HepG2 (cell line): ENCODE results near the gene ERRFI1. TPM values are rescaled to one million over a fixed set of nuclear protein-coding genes. Genes with fewer than 3 reads are reported as not detected.

Experiments
- ATF1 ChIP-seq: IDR thresholded peaks from 2 replicates; pipeline ENCODE4 v1.6.1; 2016; ENCODE audit warnings: mild to moderate bottlenecking, control low read depth
- ATF7 ChIP-seq, 2 experiments: fragments of 450-650 bp in 1 of 2; sonication (generic) in 1 of 2; formaldehyde crosslinking in 1 of 2; IDR thresholded peaks; 2 replicates each; pipeline versions ENCODE4 v1.4.0 to v1.6.1; 2016 to 2020; ENCODE audit warnings: antibody characterized with exemption in 1 of 2, mild to moderate bottlenecking in 1 of 2, missing genetic modification reagents in 1 of 2
- ATF7-NPFF ChIP-seq: sonication (generic); formaldehyde crosslinking; IDR thresholded peaks from 2 replicates; pipeline ENCODE4 v1.8.1; 2023; ENCODE audit warnings: mild to moderate bottlenecking, low read depth, missing genetic modification reagents, moderate library complexity
- FLYWCH1 ChIP-seq: sonication (generic); formaldehyde crosslinking; IDR thresholded peaks from 2 replicates; pipeline ENCODE4 v1.8.1; 2023; ENCODE audit warnings: mild to moderate bottlenecking, missing genetic modification reagents
- HOXA5 ChIP-seq: sonication (generic); formaldehyde crosslinking; IDR thresholded peaks from 2 replicates; pipeline ENCODE4 v1.4.0; 2020; ENCODE audit warnings: missing genetic modification reagents
- KMT2A ChIP-seq: sonication (generic); formaldehyde crosslinking; IDR thresholded peaks from 2 replicates; pipeline ENCODE4 v1.4.0; 2020; ENCODE audit warnings: missing genetic modification reagents
- LBX2 ChIP-seq: sonication (generic); formaldehyde crosslinking; IDR thresholded peaks from 2 replicates; pipeline ENCODE4 v1.5.0; 2020; ENCODE audit warnings: missing genetic modification reagents, mild to moderate bottlenecking, borderline replicate concordance
- MTERF4 ChIP-seq: sonication (generic); formaldehyde crosslinking; IDR thresholded peaks from 2 replicates; pipeline ENCODE4 v1.8.0; 2023; ENCODE audit warnings: mild to moderate bottlenecking, missing genetic modification reagents
- RNF219 ChIP-seq: sonication (generic); formaldehyde crosslinking; IDR thresholded peaks from 2 replicates; pipeline ENCODE4 v1.5.0; 2020; ENCODE audit warnings: mild to moderate bottlenecking, missing genetic modification reagents
- SRF ChIP-seq: IDR thresholded peaks from 2 replicates; pipeline ENCODE4 v1.6.1; 2011; ENCODE audit warnings: mild to moderate bottlenecking, low read depth, low read length, moderate library complexity
- ZC3H13 ChIP-seq: sonication (generic); formaldehyde crosslinking; IDR thresholded peaks from 2 replicates; pipeline ENCODE4 v1.8.1; 2023; ENCODE audit warnings: mild to moderate bottlenecking, missing genetic modification reagents, moderate library complexity
- ZFAT ChIP-seq: sonication (generic); formaldehyde crosslinking; conservative IDR thresholded peaks from 2 replicates; pipeline ENCODE4 v1.8.1; 2023; ENCODE audit warnings: missing genetic modification reagents, inconsistent platforms
- ZFP36 ChIP-seq: fragments of 150-350 bp; IDR thresholded peaks from 2 replicates; pipeline ENCODE4 v1.6.1; 2018; ENCODE audit warnings: borderline replicate concordance, low read length, low read depth; ENCODE audit not compliant: partially characterized antibody
- ZNF256 ChIP-seq: sonication (generic); formaldehyde crosslinking; conservative IDR thresholded peaks from 2 replicates; pipeline ENCODE4 v1.4.0; 2020; ENCODE audit warnings: missing genetic modification reagents
- ZNF441 ChIP-seq: sonication (generic); formaldehyde crosslinking; IDR thresholded peaks from 2 replicates; pipeline ENCODE4 v1.7.0; 2021; ENCODE audit warnings: missing genetic modification reagents, borderline replicate concordance
- ZNF530 ChIP-seq: sonication (generic); formaldehyde crosslinking; IDR thresholded peaks from 2 replicates; pipeline ENCODE4 v1.5.0; 2020; ENCODE audit warnings: low read depth, mild to moderate bottlenecking, missing genetic modification reagents
- ZNF543 ChIP-seq: sonication (generic); formaldehyde crosslinking; IDR thresholded peaks from 2 replicates; pipeline ENCODE4 v1.4.0; 2020; ENCODE audit warnings: mild to moderate bottlenecking, missing genetic modification reagents
- ZNF598 ChIP-seq: sonication (generic); formaldehyde crosslinking; IDR thresholded peaks from 2 replicates; pipeline ENCODE4 v1.5.1; 2020; ENCODE audit warnings: mild to moderate bottlenecking, missing genetic modification reagents, borderline replicate concordance
- ZNF772 ChIP-seq: sonication (generic); formaldehyde crosslinking; IDR thresholded peaks from 2 replicates; pipeline ENCODE4 v1.5.0; 2020; ENCODE audit warnings: mild to moderate bottlenecking, missing genetic modification reagents
- ZNF775 ChIP-seq: sonication (generic); formaldehyde crosslinking; IDR thresholded peaks from 2 replicates; pipeline ENCODE4 v1.4.0; 2020; ENCODE audit warnings: missing genetic modification reagents, mild to moderate bottlenecking, moderate library complexity, borderline replicate concordance
- ZNF792 ChIP-seq: IDR thresholded peaks from 2 replicates; pipeline ENCODE4 v1.6.1; 2016
- ZNF841 ChIP-seq: sonication (generic); formaldehyde crosslinking; IDR thresholded peaks from 2 replicates; pipeline ENCODE4 v1.8.1; 2023; ENCODE audit warnings: missing genetic modification reagents, borderline replicate concordance
- ZSCAN20 ChIP-seq: sonication (generic); formaldehyde crosslinking; IDR thresholded peaks from 2 replicates; pipeline ENCODE4 v1.4.0; 2020; ENCODE audit warnings: missing genetic modification reagents, mild to moderate bottlenecking, borderline replicate concordance
- polyA plus RNA-seq, 8 experiments: library from polyadenylated mRNA; depleted of rRNA in 3 of 8; stranded (reverse) in 7 of 8; unstranded in 1 of 8; fragments of >200 nt; fragmentation: Illumina TruSeq in 4 of 8; extraction: Trizol in 4 of 8; gene quantifications; 2 replicates each; pipeline versions ENCODE4 v1.2.1 to v1.2.3, GENCODE V29; 2011 to 2016; ENCODE audit warnings: low read depth in 4 of 8, missing spikeins in 1 of 8, mixed read lengths in 1 of 8; ENCODE audit not compliant: insufficient read depth in 1 of 8
- total RNA-seq, 5 experiments: library from RNA; depleted of rRNA; stranded (reverse); fragments of >200 nt; fragmentation: Illumina TruSeq; extraction: Trizol; gene quantifications; 2 replicates each; pipeline ENCODE4 v1.2.3, GENCODE V29; 2016; ENCODE audit warnings: low read depth in 1 of 5
- TF ChIP-seq, protein P1 (sequence below): IDR thresholded peaks from 2 replicates; pipeline ENCODE4 v1.6.1; 2012; ENCODE audit warnings: inconsistent platforms
- TF ChIP-seq, protein P2 (sequence below): sonication (generic); formaldehyde crosslinking; IDR thresholded peaks from 2 replicates; pipeline ENCODE4 v1.5.0; 2020; ENCODE audit warnings: mild to moderate bottlenecking, missing genetic modification reagents

Gene ERRFI1
- total and polyA plus RNA-seq, 2 of the 13 experiments (the other 11 are each of a cell fraction or from before 2014, with no cell fraction given), result 84.4 to 753 TPM

GRCh38 chr1:8011016-8011415 lies 15.1 kb downstream of the ERRFI1 start (continued):
- TF ChIP-seq ZNF598 (CRISPR knock-in tag), result no peak
- TF ChIP-seq, protein P1, sequence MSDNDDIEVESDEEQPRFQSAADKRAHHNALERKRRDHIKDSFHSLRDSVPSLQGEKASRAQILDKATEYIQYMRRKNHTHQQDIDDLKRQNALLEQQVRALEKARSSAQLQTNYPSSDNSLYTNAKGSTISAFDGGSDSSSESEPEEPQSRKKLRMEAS, result no peak
- no peak for TF ChIP-seq ATF7-NPFF
- peak; percentile 69; the same call in 1 of the 2 replicates for TF ChIP-seq ZC3H13 (CRISPR knock-in tag)
- no peak for TF ChIP-seq ATF1
- TF ChIP-seq SRF, result no peak
- TF ChIP-seq ZNF256 (CRISPR knock-in tag), result no peak
- TF ChIP-seq ZNF543 (CRISPR knock-in tag), result no peak
- no peak for TF ChIP-seq FLYWCH1 (CRISPR knock-in tag)
- TF ChIP-seq LBX2 (CRISPR knock-in tag), result no peak
- no peak for TF ChIP-seq ZNF792 (CRISPR knock-in tag)
- TF ChIP-seq ZFP36, result no peak
- no peak for TF ChIP-seq ZNF775 (CRISPR knock-in tag)
- TF ChIP-seq KMT2A (CRISPR knock-in tag), result no peak
- TF ChIP-seq ZNF772 (CRISPR knock-in tag), result no peak
- TF ChIP-seq HOXA5 (CRISPR knock-in tag), result no peak
- no peak for TF ChIP-seq ZSCAN20 (CRISPR knock-in tag)
- TF ChIP-seq ZNF441 (CRISPR knock-in tag), result no peak
- TF ChIP-seq RNF219, result no peak
- TF ChIP-seq, protein P2, sequence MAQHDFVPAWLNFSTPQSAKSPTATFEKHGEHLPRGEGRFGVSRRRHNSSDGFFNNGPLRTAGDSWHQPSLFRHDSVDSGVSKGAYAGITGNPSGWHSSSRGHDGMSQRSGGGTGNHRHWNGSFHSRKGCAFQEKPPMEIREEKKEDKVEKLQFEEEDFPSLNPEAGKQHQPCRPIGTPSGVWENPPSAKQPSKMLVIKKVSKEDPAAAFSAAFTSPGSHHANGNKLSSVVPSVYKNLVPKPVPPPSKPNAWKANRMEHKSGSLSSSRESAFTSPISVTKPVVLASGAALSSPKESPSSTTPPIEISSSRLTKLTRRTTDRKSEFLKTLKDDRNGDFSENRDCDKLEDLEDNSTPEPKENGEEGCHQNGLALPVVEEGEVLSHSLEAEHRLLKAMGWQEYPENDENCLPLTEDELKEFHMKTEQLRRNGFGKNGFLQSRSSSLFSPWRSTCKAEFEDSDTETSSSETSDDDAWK (CRISPR knock-in tag), result no peak
- no peak for TF ChIP-seq MTERF4
- TF ChIP-seq ZNF530 (CRISPR knock-in tag), result no peak
- TF ChIP-seq ZFAT (CRISPR knock-in tag), result no peak
- TF ChIP-seq ZNF841 (CRISPR knock-in tag), result no peak
- no peak for TF ChIP-seq ATF7 (IDR thresholded peaks at IDR 0.05)
- no peak for TF ChIP-seq ATF7 (CRISPR knock-in tag; IDR thresholded peaks at IDR 0.05)
